Neural progenitor cell (in vitro differentiated cells): Measurements from ENCODE around the gene IMMP1L.

Experiments used
- EZH2 ChIP-seq: fragments of 200-600 bp; sonication (generic); IDR thresholded peaks from 2 replicates; pipeline ENCODE4 v1.6.1; 2017; ENCODE audit warnings: antibody characterized with exemption, mild to moderate bottlenecking, moderate library complexity
- EZH2phosphoT487 ChIP-seq: fragments of 200-600 bp; sonication (generic); IDR thresholded peaks from 2 replicates; pipeline ENCODE4 v1.6.1; 2017; ENCODE audit warnings: antibody characterized with exemption
- TF ChIP-seq, protein P1 (sequence below): fragments of 200-600 bp; sonication (generic); IDR thresholded peaks from 2 replicates; pipeline ENCODE4 v1.5.1; 2017; ENCODE audit warnings: antibody characterized with exemption, mild to moderate bottlenecking

DNA sequence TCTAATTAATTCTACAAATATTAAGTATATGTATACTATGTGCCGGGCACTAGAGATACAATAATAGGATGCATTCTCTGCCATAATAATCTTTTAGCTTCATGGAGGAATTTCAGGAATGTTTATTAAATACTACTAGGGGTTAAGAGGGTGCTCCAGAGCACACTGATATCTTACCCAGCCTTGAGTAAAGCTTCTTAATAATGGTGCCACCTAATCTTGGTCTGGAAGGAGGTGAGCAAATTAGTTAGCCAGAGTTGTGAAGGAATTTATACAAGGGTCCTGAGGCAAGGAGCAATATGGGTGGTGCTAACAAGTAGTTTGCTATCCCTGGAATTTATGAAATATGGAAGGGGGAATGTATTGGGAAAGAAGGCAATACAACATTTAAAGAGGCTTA lies 21.9 kb upstream of the IMMP1L start:
- TF ChIP-seq, protein P1, sequence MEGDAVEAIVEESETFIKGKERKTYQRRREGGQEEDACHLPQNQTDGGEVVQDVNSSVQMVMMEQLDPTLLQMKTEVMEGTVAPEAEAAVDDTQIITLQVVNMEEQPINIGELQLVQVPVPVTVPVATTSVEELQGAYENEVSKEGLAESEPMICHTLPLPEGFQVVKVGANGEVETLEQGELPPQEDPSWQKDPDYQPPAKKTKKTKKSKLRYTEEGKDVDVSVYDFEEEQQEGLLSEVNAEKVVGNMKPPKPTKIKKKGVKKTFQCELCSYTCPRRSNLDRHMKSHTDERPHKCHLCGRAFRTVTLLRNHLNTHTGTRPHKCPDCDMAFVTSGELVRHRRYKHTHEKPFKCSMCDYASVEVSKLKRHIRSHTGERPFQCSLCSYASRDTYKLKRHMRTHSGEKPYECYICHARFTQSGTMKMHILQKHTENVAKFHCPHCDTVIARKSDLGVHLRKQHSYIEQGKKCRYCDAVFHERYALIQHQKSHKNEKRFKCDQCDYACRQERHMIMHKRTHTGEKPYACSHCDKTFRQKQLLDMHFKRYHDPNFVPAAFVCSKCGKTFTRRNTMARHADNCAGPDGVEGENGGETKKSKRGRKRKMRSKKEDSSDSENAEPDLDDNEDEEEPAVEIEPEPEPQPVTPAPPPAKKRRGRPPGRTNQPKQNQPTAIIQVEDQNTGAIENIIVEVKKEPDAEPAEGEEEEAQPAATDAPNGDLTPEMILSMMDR = no peak
- TF ChIP-seq EZH2 (no peak), EZH2phosphoT487 (no peak)
